ENCODE data around the gene ANKRD55. TPM values are rescaled to one million over a fixed set of nuclear protein-coding genes. Genes with fewer than 3 reads are reported as not detected.

Gene ANKRD55
- total RNA-seq, 1 experiment from 2014 or later: not detected

DNA sequence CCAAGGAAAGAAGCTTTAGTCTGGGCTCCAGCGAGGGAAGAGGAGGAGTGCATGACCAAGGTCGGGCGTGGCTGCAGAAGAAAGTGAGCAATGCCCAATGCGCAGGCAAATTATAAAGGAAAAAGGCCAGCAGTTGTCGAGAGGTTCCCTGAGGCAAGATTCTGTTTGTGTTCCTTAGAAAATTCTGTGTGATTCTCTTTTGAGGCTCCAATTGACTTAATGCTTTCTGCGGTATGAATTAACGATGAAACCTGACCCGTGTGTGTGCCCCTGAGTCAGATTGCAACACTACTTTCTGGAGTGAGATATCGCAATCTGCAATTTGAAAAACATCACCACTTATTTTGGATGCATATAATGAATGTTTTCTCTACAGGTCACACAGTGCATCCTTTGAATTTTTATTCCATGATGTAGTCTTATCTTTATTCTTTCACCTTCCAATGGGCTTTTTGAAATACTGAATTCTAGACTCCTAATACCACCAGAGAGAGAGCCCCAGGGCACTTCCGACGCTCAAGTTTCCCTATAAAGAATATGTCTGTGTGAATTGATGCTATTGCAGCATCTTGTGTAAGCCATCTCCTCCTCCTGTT is 120.5 kb downstream of the ANKRD55 start:
- Mint-ChIP-seq H3K27ac (no peak overlapping the region), H3K4me3 (no peak overlapping the region), H3K4me1 (peaks cover under 1% of the 10 kb centered on the region; the same call in 1 of the 2 replicates), H3K27me3 (ENCODE audit: low read depth) (no peaks in the 10 kb centered on the region), H3K9me3 (no peaks in the 10 kb centered on the region), H3K36me3 (no peaks in the 10 kb centered on the region)
- POLR2A ChIA-PET: no interaction called here
- no peak for DNase-seq (ENCODE audit: low spot score)
- ATAC-seq: no peak
- TF ChIP-seq, protein P1, sequence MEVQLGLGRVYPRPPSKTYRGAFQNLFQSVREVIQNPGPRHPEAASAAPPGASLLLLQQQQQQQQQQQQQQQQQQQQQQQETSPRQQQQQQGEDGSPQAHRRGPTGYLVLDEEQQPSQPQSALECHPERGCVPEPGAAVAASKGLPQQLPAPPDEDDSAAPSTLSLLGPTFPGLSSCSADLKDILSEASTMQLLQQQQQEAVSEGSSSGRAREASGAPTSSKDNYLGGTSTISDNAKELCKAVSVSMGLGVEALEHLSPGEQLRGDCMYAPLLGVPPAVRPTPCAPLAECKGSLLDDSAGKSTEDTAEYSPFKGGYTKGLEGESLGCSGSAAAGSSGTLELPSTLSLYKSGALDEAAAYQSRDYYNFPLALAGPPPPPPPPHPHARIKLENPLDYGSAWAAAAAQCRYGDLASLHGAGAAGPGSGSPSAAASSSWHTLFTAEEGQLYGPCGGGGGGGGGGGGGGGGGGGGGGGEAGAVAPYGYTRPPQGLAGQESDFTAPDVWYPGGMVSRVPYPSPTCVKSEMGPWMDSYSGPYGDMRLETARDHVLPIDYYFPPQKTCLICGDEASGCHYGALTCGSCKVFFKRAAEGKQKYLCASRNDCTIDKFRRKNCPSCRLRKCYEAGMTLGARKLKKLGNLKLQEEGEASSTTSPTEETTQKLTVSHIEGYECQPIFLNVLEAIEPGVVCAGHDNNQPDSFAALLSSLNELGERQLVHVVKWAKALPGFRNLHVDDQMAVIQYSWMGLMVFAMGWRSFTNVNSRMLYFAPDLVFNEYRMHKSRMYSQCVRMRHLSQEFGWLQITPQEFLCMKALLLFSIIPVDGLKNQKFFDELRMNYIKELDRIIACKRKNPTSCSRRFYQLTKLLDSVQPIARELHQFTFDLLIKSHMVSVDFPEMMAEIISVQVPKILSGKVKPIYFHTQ (CRISPR knock-in tag; IDR thresholded peaks at IDR 0.05): no peak
- TF ChIP-seq, protein P2, sequence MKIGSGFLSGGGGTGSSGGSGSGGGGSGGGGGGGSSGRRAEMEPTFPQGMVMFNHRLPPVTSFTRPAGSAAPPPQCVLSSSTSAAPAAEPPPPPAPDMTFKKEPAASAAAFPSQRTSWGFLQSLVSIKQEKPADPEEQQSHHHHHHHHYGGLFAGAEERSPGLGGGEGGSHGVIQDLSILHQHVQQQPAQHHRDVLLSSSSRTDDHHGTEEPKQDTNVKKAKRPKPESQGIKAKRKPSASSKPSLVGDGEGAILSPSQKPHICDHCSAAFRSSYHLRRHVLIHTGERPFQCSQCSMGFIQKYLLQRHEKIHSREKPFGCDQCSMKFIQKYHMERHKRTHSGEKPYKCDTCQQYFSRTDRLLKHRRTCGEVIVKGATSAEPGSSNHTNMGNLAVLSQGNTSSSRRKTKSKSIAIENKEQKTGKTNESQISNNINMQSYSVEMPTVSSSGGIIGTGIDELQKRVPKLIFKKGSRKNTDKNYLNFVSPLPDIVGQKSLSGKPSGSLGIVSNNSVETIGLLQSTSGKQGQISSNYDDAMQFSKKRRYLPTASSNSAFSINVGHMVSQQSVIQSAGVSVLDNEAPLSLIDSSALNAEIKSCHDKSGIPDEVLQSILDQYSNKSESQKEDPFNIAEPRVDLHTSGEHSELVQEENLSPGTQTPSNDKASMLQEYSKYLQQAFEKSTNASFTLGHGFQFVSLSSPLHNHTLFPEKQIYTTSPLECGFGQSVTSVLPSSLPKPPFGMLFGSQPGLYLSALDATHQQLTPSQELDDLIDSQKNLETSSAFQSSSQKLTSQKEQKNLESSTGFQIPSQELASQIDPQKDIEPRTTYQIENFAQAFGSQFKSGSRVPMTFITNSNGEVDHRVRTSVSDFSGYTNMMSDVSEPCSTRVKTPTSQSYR (CRISPR knock-in tag; IDR thresholded peaks at IDR 0.05): no peak
- TF ChIP-seq KAT7 (CRISPR knock-in tag; IDR thresholded peaks at IDR 0.05; ENCODE audit: borderline replicate concordance): no peak
- TF ChIP-seq ZNF423 (CRISPR knock-in tag; IDR thresholded peaks at IDR 0.05): no peak
- no peak for TF ChIP-seq ZNF263 (CRISPR knock-in tag; IDR thresholded peaks at IDR 0.05; ENCODE audit: low read depth)
- no peak for TF ChIP-seq ESRRA (CRISPR knock-in tag; IDR thresholded peaks at IDR 0.05; ENCODE audit: borderline replicate concordance)
- TF ChIP-seq NR3C1 (CRISPR knock-in tag; conservative IDR thresholded peaks at IDR 0.05; ENCODE audit: low read depth): no peak
- no peak for TF ChIP-seq NFATC4 (CRISPR knock-in tag; IDR thresholded peaks at IDR 0.05)
- no peak for TF ChIP-seq ZNF138 (CRISPR knock-in tag; conservative IDR thresholded peaks at IDR 0.05)
- TF ChIP-seq, protein P3, sequence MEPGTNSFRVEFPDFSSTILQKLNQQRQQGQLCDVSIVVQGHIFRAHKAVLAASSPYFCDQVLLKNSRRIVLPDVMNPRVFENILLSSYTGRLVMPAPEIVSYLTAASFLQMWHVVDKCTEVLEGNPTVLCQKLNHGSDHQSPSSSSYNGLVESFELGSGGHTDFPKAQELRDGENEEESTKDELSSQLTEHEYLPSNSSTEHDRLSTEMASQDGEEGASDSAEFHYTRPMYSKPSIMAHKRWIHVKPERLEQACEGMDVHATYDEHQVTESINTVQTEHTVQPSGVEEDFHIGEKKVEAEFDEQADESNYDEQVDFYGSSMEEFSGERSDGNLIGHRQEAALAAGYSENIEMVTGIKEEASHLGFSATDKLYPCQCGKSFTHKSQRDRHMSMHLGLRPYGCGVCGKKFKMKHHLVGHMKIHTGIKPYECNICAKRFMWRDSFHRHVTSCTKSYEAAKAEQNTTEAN (CRISPR knock-in tag; IDR thresholded peaks at IDR 0.05): no peak
- no peak for TF ChIP-seq SOX15 (CRISPR knock-in tag; IDR thresholded peaks at IDR 0.05)
- no peak for TF ChIP-seq ELF4 (CRISPR knock-in tag; IDR thresholded peaks at IDR 0.05; ENCODE audit: low read depth)
- TF ChIP-seq, protein P4, sequence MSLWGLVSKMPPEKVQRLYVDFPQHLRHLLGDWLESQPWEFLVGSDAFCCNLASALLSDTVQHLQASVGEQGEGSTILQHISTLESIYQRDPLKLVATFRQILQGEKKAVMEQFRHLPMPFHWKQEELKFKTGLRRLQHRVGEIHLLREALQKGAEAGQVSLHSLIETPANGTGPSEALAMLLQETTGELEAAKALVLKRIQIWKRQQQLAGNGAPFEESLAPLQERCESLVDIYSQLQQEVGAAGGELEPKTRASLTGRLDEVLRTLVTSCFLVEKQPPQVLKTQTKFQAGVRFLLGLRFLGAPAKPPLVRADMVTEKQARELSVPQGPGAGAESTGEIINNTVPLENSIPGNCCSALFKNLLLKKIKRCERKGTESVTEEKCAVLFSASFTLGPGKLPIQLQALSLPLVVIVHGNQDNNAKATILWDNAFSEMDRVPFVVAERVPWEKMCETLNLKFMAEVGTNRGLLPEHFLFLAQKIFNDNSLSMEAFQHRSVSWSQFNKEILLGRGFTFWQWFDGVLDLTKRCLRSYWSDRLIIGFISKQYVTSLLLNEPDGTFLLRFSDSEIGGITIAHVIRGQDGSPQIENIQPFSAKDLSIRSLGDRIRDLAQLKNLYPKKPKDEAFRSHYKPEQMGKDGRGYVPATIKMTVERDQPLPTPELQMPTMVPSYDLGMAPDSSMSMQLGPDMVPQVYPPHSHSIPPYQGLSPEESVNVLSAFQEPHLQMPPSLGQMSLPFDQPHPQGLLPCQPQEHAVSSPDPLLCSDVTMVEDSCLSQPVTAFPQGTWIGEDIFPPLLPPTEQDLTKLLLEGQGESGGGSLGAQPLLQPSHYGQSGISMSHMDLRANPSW (CRISPR knock-in tag; conservative IDR thresholded peaks at IDR 0.05; ENCODE audit: low read depth): no peak
- CTCF ChIA-PET: no interaction called here

DNA sequence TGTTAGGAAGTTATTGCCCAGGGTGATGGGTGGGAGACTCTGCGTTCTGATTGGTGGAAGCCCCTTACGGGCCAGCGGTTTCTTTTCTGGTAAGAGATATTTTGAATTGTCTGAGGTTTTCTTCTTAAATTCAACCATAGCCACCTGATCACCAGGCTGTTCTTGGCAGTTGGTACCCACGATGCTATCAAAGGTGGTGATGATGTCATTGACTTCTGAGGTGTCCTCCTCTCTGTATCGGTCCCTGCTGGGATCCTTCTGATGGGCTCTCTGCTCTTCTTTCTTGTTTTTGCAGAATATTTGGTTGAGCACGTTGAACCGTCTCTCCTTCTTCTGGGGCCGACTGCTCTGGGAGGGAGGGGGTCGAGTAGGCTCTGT is 121.7 kb downstream of the ANKRD55 start:
- H3K27ac Mint-ChIP-seq: no peak overlapping the region
- no peak for DNase-seq (ENCODE audit: low spot score)
- no peak for ATAC-seq
- peaks cover 4% of the 10 kb centered on the region; the same call in 1 of the 2 replicates for H3K4me1 Mint-ChIP-seq
- H3K36me3 Mint-ChIP-seq: no peaks in the 10 kb centered on the region
- H3K9me3 Mint-ChIP-seq: no peaks in the 10 kb centered on the region
- no peaks in the 10 kb centered on the region for H3K27me3 Mint-ChIP-seq (ENCODE audit: low read depth)
- ChIA-PET POLR2A (no interaction called here), CTCF (no interaction called here)
- H3K4me3 Mint-ChIP-seq: no peak overlapping the region
- TF ChIP-seq, protein P5, sequence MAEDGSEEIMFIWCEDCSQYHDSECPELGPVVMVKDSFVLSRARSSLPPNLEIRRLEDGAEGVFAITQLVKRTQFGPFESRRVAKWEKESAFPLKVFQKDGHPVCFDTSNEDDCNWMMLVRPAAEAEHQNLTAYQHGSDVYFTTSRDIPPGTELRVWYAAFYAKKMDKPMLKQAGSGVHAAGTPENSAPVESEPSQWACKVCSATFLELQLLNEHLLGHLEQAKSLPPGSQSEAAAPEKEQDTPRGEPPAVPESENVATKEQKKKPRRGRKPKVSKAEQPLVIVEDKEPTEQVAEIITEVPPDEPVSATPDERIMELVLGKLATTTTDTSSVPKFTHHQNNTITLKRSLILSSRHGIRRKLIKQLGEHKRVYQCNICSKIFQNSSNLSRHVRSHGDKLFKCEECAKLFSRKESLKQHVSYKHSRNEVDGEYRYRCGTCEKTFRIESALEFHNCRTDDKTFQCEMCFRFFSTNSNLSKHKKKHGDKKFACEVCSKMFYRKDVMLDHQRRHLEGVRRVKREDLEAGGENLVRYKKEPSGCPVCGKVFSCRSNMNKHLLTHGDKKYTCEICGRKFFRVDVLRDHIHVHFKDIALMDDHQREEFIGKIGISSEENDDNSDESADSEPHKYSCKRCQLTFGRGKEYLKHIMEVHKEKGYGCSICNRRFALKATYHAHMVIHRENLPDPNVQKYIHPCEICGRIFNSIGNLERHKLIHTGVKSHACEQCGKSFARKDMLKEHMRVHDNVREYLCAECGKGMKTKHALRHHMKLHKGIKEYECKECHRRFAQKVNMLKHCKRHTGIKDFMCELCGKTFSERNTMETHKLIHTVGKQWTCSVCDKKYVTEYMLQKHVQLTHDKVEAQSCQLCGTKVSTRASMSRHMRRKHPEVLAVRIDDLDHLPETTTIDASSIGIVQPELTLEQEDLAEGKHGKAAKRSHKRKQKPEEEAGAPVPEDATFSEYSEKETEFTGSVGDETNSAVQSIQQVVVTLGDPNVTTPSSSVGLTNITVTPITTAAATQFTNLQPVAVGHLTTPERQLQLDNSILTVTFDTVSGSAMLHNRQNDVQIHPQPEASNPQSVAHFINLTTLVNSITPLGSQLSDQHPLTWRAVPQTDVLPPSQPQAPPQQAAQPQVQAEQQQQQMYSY (CRISPR knock-in tag; IDR thresholded peaks at IDR 0.05): no peak
- TF ChIP-seq NR3C1 (CRISPR knock-in tag; conservative IDR thresholded peaks at IDR 0.05; ENCODE audit: low read depth) (no peak), ZNF416 (CRISPR knock-in tag; IDR thresholded peaks at IDR 0.05) (no peak), PRRX2 (CRISPR knock-in tag; IDR thresholded peaks at IDR 0.05) (no peak), ZNF232 (CRISPR knock-in tag; IDR thresholded peaks at IDR 0.05) (no peak), EMX1 (CRISPR knock-in tag; IDR thresholded peaks at IDR 0.05) (no peak), TCF7 (CRISPR knock-in tag; IDR thresholded peaks at IDR 0.05; ENCODE audit: low read depth) (no peak)
- TF ChIP-seq, protein P6, sequence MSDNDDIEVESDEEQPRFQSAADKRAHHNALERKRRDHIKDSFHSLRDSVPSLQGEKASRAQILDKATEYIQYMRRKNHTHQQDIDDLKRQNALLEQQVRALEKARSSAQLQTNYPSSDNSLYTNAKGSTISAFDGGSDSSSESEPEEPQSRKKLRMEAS (CRISPR knock-in tag; IDR thresholded peaks at IDR 0.05): no peak

Data from WTC11 (cell line).